Psoas muscle (tissue), 8 donors: ENCODE results near the gene OBSCN. TPM values are rescaled to one million over a fixed set of nuclear protein-coding genes. Genes with fewer than 3 reads are reported as not detected.

Experiments used
- ATAC-seq, 4 donors: fragments of 200-7000 bp; cut with Tn5 transposase; one replicate each; pipeline ENCODE4 v1.9.1; 2020; ENCODE audit warnings: moderate library complexity in 3 of 4, mild to moderate bottlenecking in 2 of 4
- DNase-seq, 2 donors: peaks; one replicate each; pipeline ENCODE4 v3.0.0-alpha.2; 2020
- H3K27ac ChIP-seq: fragments of 200-600 bp; one replicate; pipeline ENCODE4 v1.8.0; 2022
- H3K27me3 ChIP-seq, 3 donors: fragments of 200-600 bp in 1 of 3; one replicate each; pipeline versions ENCODE4 v1.6.1 to v1.8.0; 2013 to 2022; ENCODE audit warnings: low read length in 2 of 3, mild to moderate bottlenecking in 2 of 3, moderate library complexity in 1 of 3; ENCODE audit not compliant: insufficient read depth in 3 of 3
- H3K36me3 ChIP-seq, 2 donors: fragments of 200-600 bp in 1 of 2; one replicate each; pipeline versions ENCODE4 v1.6.1 to v1.8.0; 2013 to 2022; ENCODE audit warnings: low read depth in 1 of 2, mild to moderate bottlenecking in 1 of 2, moderate library complexity in 1 of 2; ENCODE audit not compliant: insufficient read depth in 1 of 2
- H3K4me1 ChIP-seq: fragments of 200-600 bp; one replicate; pipeline ENCODE4 v1.8.0; 2022
- H3K4me3 ChIP-seq: fragments of 200-600 bp; one replicate; pipeline ENCODE4 v1.8.0; 2022; ENCODE audit warnings: mild to moderate bottlenecking
- H3K9me3 ChIP-seq: fragments of 200-600 bp; one replicate; pipeline ENCODE4 v1.8.0; 2022
- WGBS, 3 donors: extraction: QIAGEN DNeasy Blood & Tissue Kit; methylation state at CpG; one replicate each; pipeline versions ENCODE4 v1.1.6 to v1.1.7; 2013; 5-methylcytosine and 5-hydroxymethylcytosine counted together
- intact Hi-C, 2 donors: fragments of 100-400 bp; cut with DNase I; formaldehyde crosslinking; loops; one replicate each; pipeline versions ENCODE4 v1.11.0 to v1.14.2; 2022
- polyA plus RNA-seq, 3 donors: library from polyadenylated mRNA; stranded (reverse); fragments of 200-250 nt; gene quantifications; one replicate each; pipeline ENCODE4 v1.2.3, GENCODE V29; 2013
- total RNA-seq, 4 donors: library from RNA; stranded (reverse); fragmentation: NEBNext Ultra II Directional in 2 of 4; extraction: Animal tissue kit (Norgen Biotek cat#: 25700) in 2 of 4; gene quantifications; one replicate each; pipeline versions ENCODE4 v1.2.1 to v1.2.4, GENCODE V29; 2021 to 2023
- TF ChIP-seq, protein P1 (sequence below): fragments of 200-600 bp; IDR thresholded peaks from one replicate; pipeline ENCODE4 v1.8.0; 2022; ENCODE audit warnings: antibody characterized with exemption
- donor health status: healthy with polysubstance abuse.
- donor health status: DM: no; HTN: no; CAD: no; lungs with moderate emphysema.
- donor health status: Bipolar disorder and iron deficiency.
- donor health status: healthy.
- donor health status: DM: yes; HTN: yes; CAD: no.
- donor health status: DM: no; HTN: no; CAD: no.
- donor health status: DM: no; HTN: no; CAD: no.
- donor health status: DM: yes; HTN: yes; CAD: no.

The OBSCN gene
- total and polyA plus RNA-seq, 7 donors, result 397 to 1,869 (median 1,061) TPM

DNA sequence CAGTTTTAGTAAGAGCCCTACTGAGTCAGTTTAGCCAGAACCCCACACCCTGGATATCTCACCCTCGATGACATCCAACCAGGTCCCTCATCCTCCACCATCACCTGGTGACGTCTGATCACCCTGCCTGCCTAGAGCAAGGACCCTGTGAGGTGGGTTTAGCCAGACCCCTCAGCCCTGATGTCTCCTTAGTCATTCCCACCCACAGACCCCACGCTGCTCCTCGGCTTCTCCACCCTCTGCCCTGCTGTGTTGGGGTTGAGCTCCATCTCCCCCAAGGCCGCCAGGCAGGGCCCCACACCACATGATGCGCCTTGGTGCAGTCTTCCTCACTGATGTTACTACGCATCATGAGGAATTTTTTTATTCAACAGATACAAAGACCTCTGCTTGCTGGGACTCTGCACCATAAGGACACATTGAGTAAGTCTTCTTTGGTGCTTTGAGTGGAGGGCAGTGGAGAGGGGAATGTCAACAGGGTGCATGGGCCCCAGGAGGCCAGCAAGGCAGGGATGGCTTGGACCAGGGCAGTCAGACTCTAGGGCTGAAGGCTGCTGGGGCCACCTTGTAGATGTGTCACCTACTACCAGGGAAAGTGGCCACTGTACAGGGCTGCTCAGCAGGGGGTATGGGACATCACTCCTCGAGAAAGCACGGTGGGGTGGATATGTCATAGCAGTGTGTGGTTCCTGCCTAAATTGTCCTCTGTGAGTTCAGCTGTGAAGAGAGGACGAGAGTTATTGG, 43.9 kb upstream of the OBSCN start:
- peak in 1 of 2 donors; percentile 55 for DNase-seq
- Histone ChIP-seq H3K4me3 (no peak overlapping the region), H3K27ac (peak overlapping the region; percentile 99), H3K9me3 (no peaks in the 10 kb centered on the region), H3K27me3 (no peaks in the 10 kb centered on the region), H3K4me1 (peaks cover 35% of the 10 kb centered on the region), H3K36me3 (no peaks in the 10 kb centered on the region)
- WGBS, 3 donors, result 84 to 90% (median 89%) methylated on average over 10 of the region's 10 CpGs
- TF ChIP-seq, protein P1, sequence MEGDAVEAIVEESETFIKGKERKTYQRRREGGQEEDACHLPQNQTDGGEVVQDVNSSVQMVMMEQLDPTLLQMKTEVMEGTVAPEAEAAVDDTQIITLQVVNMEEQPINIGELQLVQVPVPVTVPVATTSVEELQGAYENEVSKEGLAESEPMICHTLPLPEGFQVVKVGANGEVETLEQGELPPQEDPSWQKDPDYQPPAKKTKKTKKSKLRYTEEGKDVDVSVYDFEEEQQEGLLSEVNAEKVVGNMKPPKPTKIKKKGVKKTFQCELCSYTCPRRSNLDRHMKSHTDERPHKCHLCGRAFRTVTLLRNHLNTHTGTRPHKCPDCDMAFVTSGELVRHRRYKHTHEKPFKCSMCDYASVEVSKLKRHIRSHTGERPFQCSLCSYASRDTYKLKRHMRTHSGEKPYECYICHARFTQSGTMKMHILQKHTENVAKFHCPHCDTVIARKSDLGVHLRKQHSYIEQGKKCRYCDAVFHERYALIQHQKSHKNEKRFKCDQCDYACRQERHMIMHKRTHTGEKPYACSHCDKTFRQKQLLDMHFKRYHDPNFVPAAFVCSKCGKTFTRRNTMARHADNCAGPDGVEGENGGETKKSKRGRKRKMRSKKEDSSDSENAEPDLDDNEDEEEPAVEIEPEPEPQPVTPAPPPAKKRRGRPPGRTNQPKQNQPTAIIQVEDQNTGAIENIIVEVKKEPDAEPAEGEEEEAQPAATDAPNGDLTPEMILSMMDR, result no peak
- intact Hi-C loops, result no loop called here
- ATAC-seq, result no peak

DNA sequence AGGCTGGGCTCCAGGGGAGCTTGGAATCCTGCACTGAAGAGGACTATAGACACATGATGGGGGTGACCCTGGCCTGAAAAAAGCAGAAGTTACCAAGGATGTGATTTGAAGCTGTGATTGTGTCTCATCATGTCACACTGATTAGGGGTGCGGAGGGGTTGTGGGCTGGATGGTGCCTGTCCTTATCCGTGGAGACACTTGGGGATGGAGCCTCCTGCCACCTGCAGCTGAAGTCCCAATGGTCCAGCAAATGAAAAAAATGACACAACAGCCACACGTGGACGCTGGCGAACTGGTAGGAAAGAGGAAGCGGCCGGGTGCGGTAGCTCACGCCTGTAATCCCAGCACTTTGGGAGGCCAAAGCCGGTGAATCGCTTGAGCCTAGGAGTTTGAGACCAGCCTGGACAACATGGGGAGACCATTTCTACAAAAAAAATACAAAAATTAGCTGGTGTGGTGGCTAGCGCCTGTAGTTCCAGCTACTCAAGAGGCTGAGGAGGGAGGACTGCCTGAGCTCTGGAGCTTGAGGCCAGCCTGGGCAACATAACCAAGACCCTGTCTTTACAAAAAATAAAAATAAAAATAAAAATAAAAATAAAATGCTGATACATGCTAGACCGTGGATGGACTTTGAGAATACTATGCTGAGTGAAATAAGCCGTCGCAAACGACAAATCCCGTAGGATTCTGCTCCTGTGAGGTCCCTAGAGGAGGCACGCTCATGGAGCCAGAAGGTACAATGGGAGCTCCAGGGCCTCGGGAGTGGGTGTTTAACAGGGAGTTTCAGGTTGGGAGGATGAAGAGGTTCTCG, 43.1 kb upstream of the OBSCN start:
- peak overlapping the region; percentile 99 for H3K27ac ChIP-seq
- peaks cover 35% of the 10 kb centered on the region for H3K4me1 ChIP-seq
- peak in 2 of 4 donors; percentile 0 to 2 for ATAC-seq
- H3K36me3 ChIP-seq, result no peaks in the 10 kb centered on the region
- H3K4me3 ChIP-seq, result peak overlapping the region; percentile 75
- H3K27me3 ChIP-seq, result no peaks in the 10 kb centered on the region
- intact Hi-C loops, result loop anchor here in 1 of 2 donors (5.0 kb wide), 1 partner anchor 32 kb away; no protein-coding TSS in a partner anchor
- DNase-seq, result peak in 1 of 2 donors; percentile 56
- no peaks in the 10 kb centered on the region for H3K9me3 ChIP-seq
- whole genome bisulfite sequencing, 3 donors, result 46 to 51% (median 49%) methylated on average over 20 of the region's 20 CpGs
- TF ChIP-seq, protein P1, result no peak

- 0 to 1% (median 0%) methylated on average over 45 to 93 of the region's 93 CpGs for WGBS, 3 donors
- intact Hi-C loops, result loop anchor here (2.0 to 5.0 kb wide), 2 partner anchors 31 to 33 kb away; no protein-coding TSS in a partner anchor
- peak; percentile 100 for DNase-seq
- TF ChIP-seq, protein P1, result peak; percentile 85
- no peaks in the 10 kb centered on the region for H3K9me3 ChIP-seq
- ATAC-seq, result peak; percentile 84 to 88 (median 86)
- H3K36me3 ChIP-seq, result no peaks in the 10 kb centered on the region
- H3K27ac ChIP-seq, result peak within 1 kb of the TSS; percentile 99
- no peaks in the 10 kb centered on the region for H3K27me3 ChIP-seq
- H3K4me1 ChIP-seq, result peaks cover 35% of the 10 kb centered on the region
- H3K4me3 ChIP-seq, result peak within 1 kb of the TSS; percentile 75
Observed at GRCh38 chr1:228165372-228166169, 42.3 kb upstream of the OBSCN start, which contains the start of gene IBA57. TSS of gene IBA57 (plus strand) at chr1:228165804. CDS start at chr1:228165817, 13 bp downstream.

GRCh38 chr1:228166170-228166936, 41.5 kb upstream of the OBSCN start:
- TF ChIP-seq, protein P1, result peak; percentile 39
- peak; percentile 55 to 70 (median 60) for ATAC-seq
- peak; percentile 71 to 86 for DNase-seq
- H3K36me3 ChIP-seq, result no peaks in the 10 kb centered on the region
- 10 to 11% (median 10%) methylated on average over 20 to 26 of the region's 26 CpGs for WGBS, 3 donors
- H3K27ac ChIP-seq, result peak overlapping the region; percentile 99
- peaks cover 35% of the 10 kb centered on the region for H3K4me1 ChIP-seq
- no peaks in the 10 kb centered on the region for H3K9me3 ChIP-seq
- intact Hi-C loops, result loop anchor here (2.0 to 5.0 kb wide), 2 partner anchors 30 to 34 kb away; no protein-coding TSS in a partner anchor
- H3K27me3 ChIP-seq, result no peaks in the 10 kb centered on the region
- H3K4me3 ChIP-seq, result peak overlapping the region; percentile 75
